HepG2 (cell line): Measurements from ENCODE around the gene GREM2. TPM values are rescaled to one million over a fixed set of nuclear protein-coding genes. Genes with fewer than 3 reads are reported as not detected.

Experiments
- ASH2L ChIP-seq: fragments of 300-600, 200-600 bp; sonication (generic); IDR thresholded peaks from 2 replicates; pipeline ENCODE4 v1.7.0; 2017; ENCODE audit warnings: low read depth, mild to moderate bottlenecking, moderate library complexity, mixed read lengths, low read length; ENCODE audit not compliant: insufficient read length
- ATRX ChIP-seq: sonication (generic); formaldehyde crosslinking; IDR thresholded peaks from 2 replicates; pipeline ENCODE4 v1.4.0; 2020; ENCODE audit warnings: missing genetic modification reagents, borderline replicate concordance
- CBX1 ChIP-seq: IDR thresholded peaks from one replicate; pipeline ENCODE4 v1.6.1; 2016; ENCODE audit warnings: antibody characterized with exemption, low read depth
- DMTF1 ChIP-seq: sonication (generic); formaldehyde crosslinking; IDR thresholded peaks from 2 replicates; pipeline ENCODE4 v1.4.0; 2020; ENCODE audit warnings: mild to moderate bottlenecking, missing genetic modification reagents
- E2F2 ChIP-seq: sonication (generic); formaldehyde crosslinking; IDR thresholded peaks from 2 replicates; pipeline ENCODE4 v1.4.0; 2020; ENCODE audit warnings: missing genetic modification reagents, borderline replicate concordance
- ELF4 ChIP-seq: sonication (generic); formaldehyde crosslinking; IDR thresholded peaks from 2 replicates; pipeline ENCODE4 v1.5.0; 2020; ENCODE audit warnings: missing genetic modification reagents, mild to moderate bottlenecking, moderate library complexity, borderline replicate concordance
- FOXA1 ChIP-seq, 2 experiments: fragments of 450-650 bp in 1 of 2; sonication (generic) in 1 of 2; formaldehyde crosslinking in 1 of 2; IDR thresholded peaks; 2 replicates each; pipeline versions ENCODE4 v1.4.0 to v1.6.1; 2016 to 2020; ENCODE audit warnings: missing genetic modification reagents in 1 of 2
- FOXP1 ChIP-seq, 2 experiments: fragments of 450-650 bp in 1 of 2; IDR thresholded peaks; 2 replicates each; pipeline ENCODE4 v1.6.1; 2017 to 2018; ENCODE audit warnings: antibody characterized with exemption in 1 of 2
- FOXP4 ChIP-seq: sonication (generic); formaldehyde crosslinking; IDR thresholded peaks from 2 replicates; pipeline ENCODE4 v1.4.0; 2020; ENCODE audit warnings: missing genetic modification reagents
- NFYC ChIP-seq: IDR thresholded peaks from 2 replicates; pipeline ENCODE4 v1.6.1; 2016; ENCODE audit warnings: missing genetic modification reagents, missing compliant biosample characterization
- TARDBP ChIP-seq: sonication (generic); formaldehyde crosslinking; IDR thresholded peaks from 2 replicates; pipeline ENCODE4 v1.8.0; 2022; ENCODE audit warnings: mild to moderate bottlenecking, missing genetic modification reagents
- TBP ChIP-seq: sonication (generic); formaldehyde crosslinking; IDR thresholded peaks from 2 replicates; pipeline ENCODE4 v1.5.0; 2020; ENCODE audit warnings: missing genetic modification reagents
- ZNF30 ChIP-seq: sonication (generic); formaldehyde crosslinking; IDR thresholded peaks from 2 replicates; pipeline ENCODE4 v1.5.0; 2020; ENCODE audit warnings: mild to moderate bottlenecking, missing genetic modification reagents
- ZNF441 ChIP-seq: sonication (generic); formaldehyde crosslinking; IDR thresholded peaks from 2 replicates; pipeline ENCODE4 v1.7.0; 2021; ENCODE audit warnings: missing genetic modification reagents, borderline replicate concordance
- ZNF644 ChIP-seq: IDR thresholded peaks from 2 replicates; pipeline ENCODE4 v1.6.1; 2016; ENCODE audit warnings: low read depth
- ZNF768 ChIP-seq: sonication (generic); formaldehyde crosslinking; IDR thresholded peaks from 2 replicates; pipeline ENCODE4 v1.4.0; 2020; ENCODE audit warnings: missing genetic modification reagents
- ZSCAN5A ChIP-seq: sonication (generic); formaldehyde crosslinking; IDR thresholded peaks from 2 replicates; pipeline ENCODE4 v1.8.0; 2022; ENCODE audit warnings: mild to moderate bottlenecking, missing genetic modification reagents, borderline replicate concordance
- polyA plus RNA-seq, 8 experiments: library from polyadenylated mRNA; depleted of rRNA in 3 of 8; stranded (reverse) in 7 of 8; unstranded in 1 of 8; fragments of >200 nt; fragmentation: Illumina TruSeq in 4 of 8; extraction: Trizol in 4 of 8; gene quantifications; 2 replicates each; pipeline versions ENCODE4 v1.2.1 to v1.2.3, GENCODE V29; 2011 to 2016; ENCODE audit warnings: low read depth in 4 of 8, missing spikeins in 1 of 8, mixed read lengths in 1 of 8; ENCODE audit not compliant: insufficient read depth in 1 of 8
- total RNA-seq, 5 experiments: library from RNA; depleted of rRNA; stranded (reverse); fragments of >200 nt; fragmentation: Illumina TruSeq; extraction: Trizol; gene quantifications; 2 replicates each; pipeline ENCODE4 v1.2.3, GENCODE V29; 2016; ENCODE audit warnings: low read depth in 1 of 5
- TF ChIP-seq, protein P1 (sequence below): IDR thresholded peaks from 2 replicates; pipeline ENCODE4 v1.6.1; 2018; ENCODE audit warnings: missing genetic modification reagents
- TF ChIP-seq, protein P2 (sequence below): sonication (generic); formaldehyde crosslinking; IDR thresholded peaks from 2 replicates; pipeline ENCODE4; 2020; ENCODE audit warnings: missing genetic modification reagents, mild to moderate bottlenecking, borderline replicate concordance

Gene GREM2
- total and polyA plus RNA-seq, 2 of the 13 experiments (the other 11 are each of a cell fraction or from before 2014, with no cell fraction given): 0.07 TPM; not detected in 1

GRCh38 chr1:240599299-240599698 lies 12.7 kb downstream of the GREM2 start (continued):
- no peak for TF ChIP-seq ZSCAN5A (CRISPR knock-in tag)
- no peak for TF ChIP-seq FOXA1 (IDR thresholded peaks at IDR 0.05)
- no peak for TF ChIP-seq FOXA1 (CRISPR knock-in tag; IDR thresholded peaks at IDR 0.05)
- TF ChIP-seq ZNF768 (CRISPR knock-in tag): no peak
- 0 out of 2 replicates have a peak, but pooled peaks have one; percentile 14 for TF ChIP-seq FOXP4 (CRISPR knock-in tag)
- TF ChIP-seq, protein P1, sequence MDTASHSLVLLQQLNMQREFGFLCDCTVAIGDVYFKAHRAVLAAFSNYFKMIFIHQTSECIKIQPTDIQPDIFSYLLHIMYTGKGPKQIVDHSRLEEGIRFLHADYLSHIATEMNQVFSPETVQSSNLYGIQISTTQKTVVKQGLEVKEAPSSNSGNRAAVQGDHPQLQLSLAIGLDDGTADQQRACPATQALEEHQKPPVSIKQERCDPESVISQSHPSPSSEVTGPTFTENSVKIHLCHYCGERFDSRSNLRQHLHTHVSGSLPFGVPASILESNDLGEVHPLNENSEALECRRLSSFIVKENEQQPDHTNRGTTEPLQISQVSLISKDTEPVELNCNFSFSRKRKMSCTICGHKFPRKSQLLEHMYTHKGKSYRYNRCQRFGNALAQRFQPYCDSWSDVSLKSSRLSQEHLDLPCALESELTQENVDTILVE (CRISPR knock-in tag): no peak
- no peak for TF ChIP-seq ATRX (CRISPR knock-in tag)
- TF ChIP-seq, protein P2, sequence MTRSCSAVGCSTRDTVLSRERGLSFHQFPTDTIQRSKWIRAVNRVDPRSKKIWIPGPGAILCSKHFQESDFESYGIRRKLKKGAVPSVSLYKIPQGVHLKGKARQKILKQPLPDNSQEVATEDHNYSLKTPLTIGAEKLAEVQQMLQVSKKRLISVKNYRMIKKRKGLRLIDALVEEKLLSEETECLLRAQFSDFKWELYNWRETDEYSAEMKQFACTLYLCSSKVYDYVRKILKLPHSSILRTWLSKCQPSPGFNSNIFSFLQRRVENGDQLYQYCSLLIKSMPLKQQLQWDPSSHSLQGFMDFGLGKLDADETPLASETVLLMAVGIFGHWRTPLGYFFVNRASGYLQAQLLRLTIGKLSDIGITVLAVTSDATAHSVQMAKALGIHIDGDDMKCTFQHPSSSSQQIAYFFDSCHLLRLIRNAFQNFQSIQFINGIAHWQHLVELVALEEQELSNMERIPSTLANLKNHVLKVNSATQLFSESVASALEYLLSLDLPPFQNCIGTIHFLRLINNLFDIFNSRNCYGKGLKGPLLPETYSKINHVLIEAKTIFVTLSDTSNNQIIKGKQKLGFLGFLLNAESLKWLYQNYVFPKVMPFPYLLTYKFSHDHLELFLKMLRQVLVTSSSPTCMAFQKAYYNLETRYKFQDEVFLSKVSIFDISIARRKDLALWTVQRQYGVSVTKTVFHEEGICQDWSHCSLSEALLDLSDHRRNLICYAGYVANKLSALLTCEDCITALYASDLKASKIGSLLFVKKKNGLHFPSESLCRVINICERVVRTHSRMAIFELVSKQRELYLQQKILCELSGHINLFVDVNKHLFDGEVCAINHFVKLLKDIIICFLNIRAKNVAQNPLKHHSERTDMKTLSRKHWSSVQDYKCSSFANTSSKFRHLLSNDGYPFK (CRISPR knock-in tag): no peak
- no peak for TF ChIP-seq ZNF644 (CRISPR knock-in tag)
- no peak for TF ChIP-seq FOXP1 (IDR thresholded peaks at IDR 0.05)
- TF ChIP-seq FOXP1 (CRISPR knock-in tag; IDR thresholded peaks at IDR 0.05): 0 out of 2 replicates have a peak, but pooled peaks have one; percentile 27
- TF ChIP-seq ELF4 (CRISPR knock-in tag): no peak
- TF ChIP-seq ZNF30 (CRISPR knock-in tag): no peak
- TF ChIP-seq ZNF441 (CRISPR knock-in tag): peak; percentile 66; the same call in 1 of the 2 replicates
- TF ChIP-seq DMTF1 (CRISPR knock-in tag): no peak
- no peak for TF ChIP-seq E2F2 (CRISPR knock-in tag)
- TF ChIP-seq TARDBP (CRISPR knock-in tag): no peak
- no peak for TF ChIP-seq NFYC (CRISPR knock-in tag)
- TF ChIP-seq TBP (CRISPR knock-in tag): no peak
- no peak for TF ChIP-seq ASH2L
- no peak for TF ChIP-seq CBX1
